CD4-positive, alpha-beta T cell treated with Interleukin-2 at 100 ng/mL for 4 hours (primary cell): ENCODE measurements around the gene LMO3.

Source experiments
- DNase-seq: peaks from one replicate; pipeline ENCODE4 v3.0.0-alpha.2; 2020; ENCODE audit warnings: low spot score

Gene LMO3

GRCh38 chr12:16600525-16600924 lies 5.4 kb downstream of the LMO3 start:
- DNase-seq, result no peak

- DNase-seq, result no peak
Measured at GRCh38 chr12:16599081-16599480, 6.9 kb downstream of the LMO3 start.

- DNase-seq, result no peak
Measured at GRCh38 chr12:16594797-16595196, 11.2 kb downstream of the LMO3 start.

GRCh38 chr12:16593546-16593945 lies 12.4 kb downstream of the LMO3 start:
- DNase-seq, result no peak

GRCh38 chr12:16590645-16591044 lies 15.3 kb downstream of the LMO3 start:
- DNase-seq, result no peak

GRCh38 chr12:16588812-16589211 lies 17.1 kb downstream of the LMO3 start:
- no peak for DNase-seq

GRCh38 chr12:16587514-16587913 lies 18.4 kb downstream of the LMO3 start:
- no peak for DNase-seq

GRCh38 chr12:16587110-16587453 lies 18.9 kb downstream of the LMO3 start:
- no peak for DNase-seq

GRCh38 chr12:16586350-16587109 lies 19.4 kb downstream of the LMO3 start:
- DNase-seq, result no peak

- no peak for DNase-seq
Measured at GRCh38 chr12:16585781-16586180, 20.2 kb downstream of the LMO3 start.

- DNase-seq, result no peak
Measured at GRCh38 chr12:16583969-16584745, 21.8 kb downstream of the LMO3 start.

- DNase-seq, result no peak
Measured at GRCh38 chr12:16581416-16581815, 24.5 kb downstream of the LMO3 start.

GRCh38 chr12:16579041-16579440 lies 26.9 kb downstream of the LMO3 start:
- DNase-seq, result no peak

- no peak for DNase-seq
Measured at GRCh38 chr12:16573398-16574077, 32.4 kb downstream of the LMO3 start.

GRCh38 chr12:16568873-16569272 lies 37.1 kb downstream of the LMO3 start:
- no peak for DNase-seq

- no peak for DNase-seq
Measured at GRCh38 chr12:16564675-16565074, 41.3 kb downstream of the LMO3 start.

GRCh38 chr12:16563504-16563903 lies 42.5 kb downstream of the LMO3 start:
- no peak for DNase-seq

GRCh38 chr12:16562921-16563320 lies 43.0 kb downstream of the LMO3 start:
- DNase-seq, result no peak

- DNase-seq, result no peak
Measured at GRCh38 chr12:16562435-16562834, 43.5 kb downstream of the LMO3 start.

GRCh38 chr12:16560273-16560672 lies 45.7 kb downstream of the LMO3 start:
- DNase-seq, result no peak

GRCh38 chr12:16555630-16556029 lies 50.3 kb downstream of the LMO3 start:
- DNase-seq, result no peak

GRCh38 chr12:16553457-16553856 lies 52.5 kb downstream of the LMO3 start:
- DNase-seq, result no peak

GRCh38 chr12:16552301-16552700 lies 53.7 kb downstream of the LMO3 start:
- DNase-seq, result no peak
